Breast epithelium (tissue), 4 donors: ENCODE results near the gene CAMK2B. TPM values are rescaled to one million over a fixed set of nuclear protein-coding genes. Genes with fewer than 3 reads are reported as not detected.

Experiments
- DNase-seq, 2 donors: peaks; one replicate each; pipeline ENCODE4 v3.0.0-alpha.2; 2019; ENCODE audit warnings: low spot score in 2 of 2
- H3K27ac ChIP-seq, 2 donors: fragments of 200-600 bp; sonication (generic) in 1 of 2; one replicate each; pipeline ENCODE4 v1.5.1; 2016 to 2019; ENCODE audit warnings: mild to moderate bottlenecking in 1 of 2
- H3K27me3 ChIP-seq, 2 donors: fragments of 200-600 bp; sonication (generic) in 1 of 2; one replicate each; pipeline versions ENCODE4 v1.5.1 to v1.6.0; 2017 to 2019; ENCODE audit warnings: control low read depth in 1 of 2, mild to moderate bottlenecking in 1 of 2
- H3K36me3 ChIP-seq: fragments of 200-600 bp; one replicate; pipeline ENCODE4 v1.5.1; 2019
- H3K4me1 ChIP-seq, 2 donors: fragments of 200-600 bp; sonication (generic); one replicate each; pipeline ENCODE4 v1.5.1; 2016 to 2019; ENCODE audit warnings: control low read depth in 1 of 2
- H3K4me3 ChIP-seq, 3 donors: fragments of 200-600 bp; sonication (generic); 1 replicate in 2 of 3; 2 replicates in 1 of 3; pipeline ENCODE4 v1.5.1; 2016 to 2019; ENCODE audit warnings: mild to moderate bottlenecking in 3 of 3, moderate library complexity in 2 of 3
- H3K9me3 ChIP-seq, 2 donors: fragments of 200-600 bp; sonication (generic) in 1 of 2; one replicate each; pipeline ENCODE4 v1.5.1; 2016 to 2019; ENCODE audit warnings: control low read depth in 1 of 2
- POLR2A ChIP-seq: fragments of 450-650 bp; IDR thresholded peaks from one replicate; pipeline ENCODE4 v1.6.1; 2016; ENCODE audit warnings: antibody characterized with exemption, mild to moderate bottlenecking, moderate library complexity
- POLR2AphosphoS5 ChIP-seq, 3 donors: sonication (generic); formaldehyde crosslinking; IDR thresholded peaks; one replicate each; pipeline ENCODE4 v1.6.1; 2017; ENCODE audit warnings: antibody characterized with exemption in 3 of 3
- intact Hi-C: fragments of 100-400 bp; cut with DNase I; formaldehyde crosslinking; loops from one replicate; pipeline ENCODE4 v1.15.1; 2023; ENCODE audit warnings: low total_unique reads
- total RNA-seq, 3 donors: library from RNA; depleted of rRNA; stranded (reverse); fragments of >200 nt; gene quantifications; one replicate each; pipeline ENCODE4 v1.1.0, GENCODE V29; 2016
- TF ChIP-seq, protein P1 (sequence below), 3 donors: fragments of 450-650 bp; IDR thresholded peaks; one replicate each; pipeline ENCODE4 v1.5.1; 2016 to 2017; ENCODE audit warnings: antibody characterized with exemption in 3 of 3, mild to moderate bottlenecking in 3 of 3, moderate library complexity in 3 of 3

CAMK2B gene
- total RNA-seq, 3 donors from 2014 or later, result 2.0 to 9.2 TPM; not detected in 1

DNA sequence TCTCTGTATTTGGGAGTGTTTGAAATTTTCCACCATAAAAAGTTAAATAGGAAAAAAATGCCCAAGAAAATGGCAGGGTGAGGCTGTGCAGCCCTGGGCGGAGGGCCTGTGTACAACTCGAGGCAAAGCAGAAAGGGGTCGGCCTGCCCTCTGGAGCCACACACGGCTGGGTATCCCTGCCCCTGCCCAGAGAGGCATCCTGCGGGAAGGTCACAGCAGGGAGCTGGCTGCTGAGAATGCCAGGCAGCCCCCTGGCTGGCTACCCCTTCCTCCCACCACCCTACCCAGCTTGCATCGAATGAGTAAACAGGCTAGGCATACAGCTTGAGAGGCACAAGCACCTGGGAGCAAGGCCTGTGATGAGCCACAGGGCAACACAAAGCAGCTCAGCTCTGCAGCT lies 46.1 kb downstream of the CAMK2B start:
- TF ChIP-seq, protein P1, sequence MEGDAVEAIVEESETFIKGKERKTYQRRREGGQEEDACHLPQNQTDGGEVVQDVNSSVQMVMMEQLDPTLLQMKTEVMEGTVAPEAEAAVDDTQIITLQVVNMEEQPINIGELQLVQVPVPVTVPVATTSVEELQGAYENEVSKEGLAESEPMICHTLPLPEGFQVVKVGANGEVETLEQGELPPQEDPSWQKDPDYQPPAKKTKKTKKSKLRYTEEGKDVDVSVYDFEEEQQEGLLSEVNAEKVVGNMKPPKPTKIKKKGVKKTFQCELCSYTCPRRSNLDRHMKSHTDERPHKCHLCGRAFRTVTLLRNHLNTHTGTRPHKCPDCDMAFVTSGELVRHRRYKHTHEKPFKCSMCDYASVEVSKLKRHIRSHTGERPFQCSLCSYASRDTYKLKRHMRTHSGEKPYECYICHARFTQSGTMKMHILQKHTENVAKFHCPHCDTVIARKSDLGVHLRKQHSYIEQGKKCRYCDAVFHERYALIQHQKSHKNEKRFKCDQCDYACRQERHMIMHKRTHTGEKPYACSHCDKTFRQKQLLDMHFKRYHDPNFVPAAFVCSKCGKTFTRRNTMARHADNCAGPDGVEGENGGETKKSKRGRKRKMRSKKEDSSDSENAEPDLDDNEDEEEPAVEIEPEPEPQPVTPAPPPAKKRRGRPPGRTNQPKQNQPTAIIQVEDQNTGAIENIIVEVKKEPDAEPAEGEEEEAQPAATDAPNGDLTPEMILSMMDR (IDR thresholded peaks at IDR 0.05), result no peak
- no peak for TF ChIP-seq POLR2AphosphoS5 (IDR thresholded peaks at IDR 0.05)
- no peak for TF ChIP-seq POLR2A
- Histone ChIP-seq H3K4me3 (no peak overlapping the region), H3K4me1 (no peaks in the 10 kb centered on the region), H3K9me3 (no peaks in the 10 kb centered on the region), H3K36me3 (no peaks in the 10 kb centered on the region), H3K27ac (no peak overlapping the region), H3K27me3 (no peaks in the 10 kb centered on the region)
- intact Hi-C loops, result no loop called here
- DNase-seq, result peak in 1 of 2 donors; percentile 37

DNA sequence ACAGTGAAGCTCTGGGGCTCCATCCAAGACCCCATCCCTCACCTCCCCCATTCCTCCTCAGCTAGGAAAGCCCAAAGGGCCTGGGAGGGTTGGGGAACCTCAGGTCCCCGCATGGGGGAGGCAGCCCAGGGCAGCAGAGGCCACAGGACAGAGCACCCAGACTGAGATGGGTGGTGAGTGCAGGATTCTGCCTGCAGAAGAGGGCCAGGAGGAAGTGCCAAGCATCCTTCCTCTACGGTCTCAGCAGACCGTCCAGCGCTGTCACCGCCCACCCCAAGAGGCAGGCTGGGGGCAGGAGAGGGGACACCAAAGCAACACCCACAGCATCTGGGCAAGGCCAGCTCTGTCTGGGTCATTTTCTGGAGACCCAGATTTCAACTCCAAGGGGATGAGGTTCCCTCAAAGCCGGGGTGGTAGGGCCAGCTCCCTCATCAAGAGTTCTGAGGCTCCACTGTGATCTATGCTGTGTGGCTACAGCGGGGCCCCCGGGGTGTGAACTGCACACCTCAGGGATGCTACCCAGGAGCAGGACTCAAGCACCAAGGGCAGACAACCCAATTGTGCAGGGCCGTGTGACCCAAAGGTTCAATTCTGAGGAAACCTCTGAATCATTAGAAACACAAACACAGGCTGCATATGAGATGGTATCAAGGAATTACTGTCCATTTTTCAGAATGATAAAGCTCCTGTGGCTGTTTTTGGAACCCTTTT lies 46.8 kb downstream of the CAMK2B start:
- Histone ChIP-seq H3K36me3 (no peaks in the 10 kb centered on the region), H3K27me3 (no peaks in the 10 kb centered on the region), H3K27ac (no peak overlapping the region), H3K4me3 (no peak overlapping the region), H3K4me1 (no peaks in the 10 kb centered on the region), H3K9me3 (no peaks in the 10 kb centered on the region)
- TF ChIP-seq POLR2A (no peak), POLR2AphosphoS5 (IDR thresholded peaks at IDR 0.05) (no peak)
- TF ChIP-seq, protein P1 (IDR thresholded peaks at IDR 0.05), result no peak
- intact Hi-C loops, result no loop called here
- DNase-seq, result peak in 1 of 2 donors; percentile 10

DNA sequence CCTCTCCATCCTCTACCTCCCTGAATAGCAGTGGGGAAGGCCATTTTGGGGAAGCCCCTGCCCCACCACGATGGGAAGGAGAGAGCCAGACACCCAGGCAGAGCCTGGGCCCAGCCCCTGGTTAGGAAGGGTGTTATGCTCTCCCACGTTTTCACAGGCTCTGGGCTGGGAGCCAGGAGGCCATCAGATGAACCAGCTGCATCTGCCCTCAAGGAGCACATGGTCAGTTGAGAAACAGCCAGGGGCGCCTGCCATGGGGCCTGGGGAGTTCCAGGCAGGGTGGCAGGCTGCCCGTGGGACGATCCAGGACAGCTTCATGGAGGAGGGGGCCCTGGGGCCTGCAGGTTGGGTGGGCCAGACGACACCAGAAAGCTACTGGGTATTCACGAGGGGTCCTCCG lies 47.5 kb downstream of the CAMK2B start:
- Histone ChIP-seq H3K4me1 (no peaks in the 10 kb centered on the region), H3K4me3 (no peak overlapping the region), H3K9me3 (no peaks in the 10 kb centered on the region), H3K36me3 (no peaks in the 10 kb centered on the region), H3K27ac (no peak overlapping the region), H3K27me3 (no peaks in the 10 kb centered on the region)
- peak in 1 of 2 donors; percentile 33 for DNase-seq
- TF ChIP-seq POLR2A (no peak), POLR2AphosphoS5 (IDR thresholded peaks at IDR 0.05) (no peak)
- TF ChIP-seq, protein P1 (IDR thresholded peaks at IDR 0.05), result no peak
- intact Hi-C loops, result no loop called here

DNA sequence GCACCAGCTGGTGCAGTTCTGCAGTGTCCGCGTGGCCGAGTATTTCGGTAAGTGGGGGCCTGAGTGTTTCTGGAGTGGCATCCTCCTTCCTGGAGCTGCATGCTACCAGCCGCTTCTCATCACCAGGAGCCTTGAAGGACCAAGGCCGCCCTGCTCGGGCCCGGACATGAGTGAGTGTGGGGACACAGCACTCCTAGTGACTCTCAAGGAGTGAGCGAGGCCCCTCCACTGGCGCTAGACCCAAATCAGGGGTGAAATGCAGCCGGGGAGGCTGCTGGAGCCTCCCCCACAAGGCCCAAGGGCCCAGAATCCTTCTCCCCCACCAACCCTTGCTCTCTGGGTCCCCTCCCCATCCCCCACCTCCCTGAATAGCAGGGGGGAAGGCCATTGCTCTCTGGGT lies 48.0 kb downstream of the CAMK2B start:
- no peak for DNase-seq
- Histone ChIP-seq H3K4me1 (no peaks in the 10 kb centered on the region), H3K36me3 (no peaks in the 10 kb centered on the region), H3K4me3 (no peak overlapping the region), H3K27ac (no peak overlapping the region), H3K9me3 (no peaks in the 10 kb centered on the region), H3K27me3 (no peaks in the 10 kb centered on the region)
- TF ChIP-seq POLR2AphosphoS5 (IDR thresholded peaks at IDR 0.05) (no peak), POLR2A (no peak)
- TF ChIP-seq, protein P1 (IDR thresholded peaks at IDR 0.05), result no peak
- intact Hi-C loops, result no loop called here

DNA sequence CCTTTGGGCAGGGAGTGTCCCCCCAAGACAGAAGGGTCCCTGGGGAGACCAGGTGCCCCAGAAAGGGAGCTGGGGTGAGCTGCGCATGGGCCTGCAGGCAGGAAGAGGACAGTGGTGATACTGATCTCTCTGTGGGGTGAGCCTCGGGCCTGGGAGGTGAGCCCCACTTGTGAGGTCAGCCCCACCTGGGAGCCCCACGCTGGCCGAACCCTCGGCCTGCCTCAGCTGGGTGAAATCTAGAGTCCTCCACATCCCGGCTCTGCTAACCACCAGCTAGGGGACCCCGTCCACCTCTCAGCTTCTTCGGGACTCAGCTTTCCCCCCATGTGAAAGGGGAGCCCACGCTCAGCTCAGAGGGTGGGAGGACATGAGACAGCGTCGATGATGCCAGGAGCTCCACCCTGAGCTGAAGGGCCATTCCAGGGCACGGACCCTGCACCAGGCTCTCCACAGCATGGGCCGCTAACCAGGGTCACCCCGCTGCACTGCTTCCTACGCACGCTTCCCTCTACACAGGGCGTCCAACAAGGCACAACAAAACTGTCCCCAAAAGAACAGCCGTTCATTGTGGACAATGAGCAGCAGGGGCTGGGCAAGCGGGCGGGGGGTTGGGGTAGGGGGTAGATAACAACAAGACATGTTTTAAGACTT lies 48.7 kb downstream of the CAMK2B start:
- H3K27me3 ChIP-seq, result no peaks in the 10 kb centered on the region
- intact Hi-C loops, result no loop called here
- no peaks in the 10 kb centered on the region for H3K36me3 ChIP-seq
- TF ChIP-seq POLR2A (no peak), POLR2AphosphoS5 (IDR thresholded peaks at IDR 0.05) (no peak)
- TF ChIP-seq, protein P1 (IDR thresholded peaks at IDR 0.05), result no peak
- H3K4me1 ChIP-seq, result no peaks in the 10 kb centered on the region
- no peak for DNase-seq
- no peak overlapping the region for H3K27ac ChIP-seq
- H3K4me3 ChIP-seq, result no peak overlapping the region
- H3K9me3 ChIP-seq, result no peaks in the 10 kb centered on the region
